Measurements from ENCODE around the gene TMEFF2. TPM values are rescaled to one million over a fixed set of nuclear protein-coding genes. Genes with fewer than 3 reads are reported as not detected.

TMEFF2 gene
- total RNA-seq, 1 experiment from 2014 or later, result 2.2 TPM

DNA sequence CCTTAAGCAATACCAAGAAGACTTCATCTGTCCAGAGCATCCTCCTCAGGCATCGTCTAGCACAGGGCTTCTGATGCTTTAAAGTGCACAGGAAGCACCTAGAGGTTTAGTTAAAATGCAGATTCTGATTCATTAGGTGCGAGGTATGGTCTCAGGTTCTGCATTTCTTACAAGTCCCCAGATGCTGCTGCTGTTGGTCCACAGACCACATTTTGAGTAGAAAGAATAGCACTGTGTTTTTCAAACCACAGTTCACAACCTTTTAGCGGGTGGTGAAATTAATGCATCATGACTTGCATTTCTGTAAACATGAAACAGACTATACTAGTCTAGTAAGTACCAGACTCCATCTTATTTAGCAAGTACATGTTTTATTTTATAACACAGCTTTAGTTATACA lies 134.6 kb downstream of the TMEFF2 start:
- H3K36me3 ChIP-seq, result no peaks in the 10 kb centered on the region
- no peaks in the 10 kb centered on the region for H3K27me3 ChIP-seq
- no peak overlapping the region for H3K4me3 ChIP-seq
- DNase-seq, result no peak
- no peaks in the 10 kb centered on the region for H3K9me3 ChIP-seq

DNA sequence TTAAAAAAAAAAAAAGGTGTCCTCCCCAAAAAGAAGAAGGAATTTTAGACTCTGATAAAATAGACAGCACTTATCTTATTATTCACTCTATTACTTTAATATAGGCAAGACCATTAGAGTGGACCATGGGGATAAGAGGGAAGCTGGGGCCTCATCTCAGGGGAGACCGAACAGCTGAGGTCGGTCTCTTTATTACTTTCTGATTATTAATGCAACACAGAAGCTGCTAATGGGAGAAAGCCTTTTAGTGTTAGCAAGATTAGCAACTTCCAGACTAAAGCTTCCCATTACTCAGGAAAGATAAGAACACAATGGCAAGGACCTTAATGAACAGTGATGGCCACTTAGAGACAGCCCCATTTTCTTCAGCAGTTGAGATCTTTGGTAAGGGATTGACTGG lies 135.5 kb downstream of the TMEFF2 start:
- H3K27me3 ChIP-seq, result no peaks in the 10 kb centered on the region
- no peaks in the 10 kb centered on the region for H3K36me3 ChIP-seq
- H3K9me3 ChIP-seq, result no peaks in the 10 kb centered on the region
- DNase-seq, result no peak
- no peak overlapping the region for H3K4me3 ChIP-seq

DNA sequence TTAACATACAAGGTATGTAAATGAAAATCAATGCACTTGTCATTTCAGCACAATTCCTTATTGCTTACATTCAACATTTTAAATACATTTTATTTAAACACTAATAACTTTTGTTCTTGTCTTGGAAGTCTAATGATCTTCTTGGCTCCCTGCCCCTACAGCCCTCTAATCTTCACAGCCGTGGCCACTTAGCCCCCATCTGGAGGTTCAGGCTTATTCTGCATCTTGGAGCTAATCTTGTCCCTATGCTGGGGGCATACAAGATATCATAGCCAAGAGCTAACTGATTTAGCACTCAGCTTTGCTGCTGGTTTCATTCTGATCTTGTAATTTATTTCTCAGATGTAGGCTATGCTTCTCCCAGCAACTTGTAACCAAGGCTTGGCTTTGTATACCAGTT lies 140.8 kb downstream of the TMEFF2 start:
- no peaks in the 10 kb centered on the region for H3K27me3 ChIP-seq
- no peaks in the 10 kb centered on the region for H3K36me3 ChIP-seq
- H3K9me3 ChIP-seq, result no peaks in the 10 kb centered on the region
- DNase-seq, result no peak
- no peak overlapping the region for H3K4me3 ChIP-seq

DNA sequence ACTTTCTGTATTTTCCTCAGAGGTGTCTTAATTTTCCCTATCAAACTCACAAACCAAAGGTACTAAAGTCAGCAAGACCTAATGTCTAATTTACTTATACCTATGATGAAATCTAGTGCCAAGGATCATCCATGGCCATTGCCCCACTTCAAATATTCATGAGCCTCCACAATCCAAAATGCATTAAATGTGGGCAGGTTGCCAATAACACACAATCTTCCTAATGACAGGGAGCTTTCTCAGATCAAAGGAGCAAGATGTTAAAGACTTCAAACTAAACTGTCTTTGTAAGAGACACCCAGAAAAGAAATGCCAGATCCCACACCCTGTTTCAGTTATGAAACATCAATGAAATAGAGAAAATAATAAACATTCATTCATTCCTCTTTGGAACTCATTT lies 143.2 kb downstream of the TMEFF2 start:
- Histone ChIP-seq H3K36me3 (no peaks in the 10 kb centered on the region), H3K27me3 (no peaks in the 10 kb centered on the region), H3K4me3 (no peak overlapping the region), H3K9me3 (no peaks in the 10 kb centered on the region)
- no peak for DNase-seq

DNA sequence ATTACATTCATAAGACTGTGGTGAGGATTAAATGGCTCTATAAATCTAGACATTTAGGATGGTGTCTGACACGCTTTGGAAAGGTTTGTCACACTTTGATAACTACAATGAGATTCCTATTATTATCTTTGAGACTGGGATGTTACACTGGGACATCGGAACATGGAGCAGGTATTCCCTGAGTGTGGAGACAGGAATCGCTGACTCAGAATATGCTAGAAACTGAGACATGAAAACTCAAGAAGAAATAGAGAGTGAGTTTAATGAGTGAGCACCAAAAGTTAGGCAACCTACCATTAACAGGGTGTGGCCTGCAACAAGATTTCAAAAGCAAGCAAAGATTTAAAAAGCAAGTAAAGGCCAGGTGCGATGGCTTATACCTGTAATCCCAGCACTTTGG lies 145.4 kb downstream of the TMEFF2 start:
- DNase-seq, result no peak
- Histone ChIP-seq H3K9me3 (no peaks in the 10 kb centered on the region), H3K36me3 (no peaks in the 10 kb centered on the region), H3K4me3 (no peak overlapping the region), H3K27me3 (no peaks in the 10 kb centered on the region)

DNA sequence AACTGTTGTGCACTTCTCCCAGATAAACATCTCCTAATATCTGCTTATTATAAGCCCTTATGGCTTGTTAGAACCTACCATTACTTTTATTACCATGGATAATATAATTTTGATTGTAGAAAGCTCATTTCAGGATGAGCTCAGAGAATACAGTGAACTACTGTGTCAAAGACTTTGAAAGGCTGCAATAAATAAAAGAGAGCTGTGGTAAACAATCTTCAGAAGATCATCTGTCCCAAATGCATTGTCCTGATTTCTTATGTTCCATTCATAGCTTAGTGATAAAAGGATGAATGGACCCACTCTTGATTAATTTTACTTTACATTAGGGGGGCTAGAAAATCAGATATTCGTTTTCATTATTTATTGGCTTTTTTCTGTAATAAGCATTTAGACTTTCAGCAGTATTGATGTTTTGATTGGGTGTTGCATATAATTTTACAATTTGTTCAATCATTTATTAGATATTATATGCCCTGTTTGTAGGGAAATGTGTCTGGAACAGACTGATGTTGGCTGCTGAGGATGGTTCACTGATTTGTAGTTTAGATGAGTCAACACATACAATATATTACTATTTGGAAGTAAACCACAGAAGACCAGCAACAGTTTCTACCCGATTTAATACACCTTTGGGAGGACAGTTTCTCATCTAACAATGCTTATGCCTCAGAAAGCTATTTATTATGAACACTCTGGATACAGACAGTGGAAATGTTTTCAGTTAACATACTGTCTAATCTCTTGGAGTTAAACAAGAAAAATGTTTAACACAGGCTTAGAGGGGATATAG lies 147.2 kb downstream of the TMEFF2 start:
- H3K4me3 ChIP-seq, result no peak overlapping the region
- no peak for DNase-seq
- H3K27me3 ChIP-seq, result no peaks in the 10 kb centered on the region

GRCh38 chr2:192044496-192044895 lies 150.2 kb downstream of the TMEFF2 start:
- Histone ChIP-seq H3K4me3 (no peak overlapping the region), H3K27me3 (no peaks in the 10 kb centered on the region), H3K36me3 (no peaks in the 10 kb centered on the region), H3K9me3 (no peaks in the 10 kb centered on the region)
- no peak for DNase-seq

More for the DNA sequence above, 147.2 kb downstream of the TMEFF2 start:
- Histone ChIP-seq H3K9me3 (no peaks in the 10 kb centered on the region), H3K36me3 (no peaks in the 10 kb centered on the region)

- no peaks in the 10 kb centered on the region for H3K27me3 ChIP-seq
- H3K36me3 ChIP-seq, result no peaks in the 10 kb centered on the region
- no peak for DNase-seq
- H3K4me3 ChIP-seq, result no peak overlapping the region
- H3K9me3 ChIP-seq, result no peaks in the 10 kb centered on the region
Measured at GRCh38 chr2:192043216-192043870, 151.4 kb downstream of the TMEFF2 start.

DNA sequence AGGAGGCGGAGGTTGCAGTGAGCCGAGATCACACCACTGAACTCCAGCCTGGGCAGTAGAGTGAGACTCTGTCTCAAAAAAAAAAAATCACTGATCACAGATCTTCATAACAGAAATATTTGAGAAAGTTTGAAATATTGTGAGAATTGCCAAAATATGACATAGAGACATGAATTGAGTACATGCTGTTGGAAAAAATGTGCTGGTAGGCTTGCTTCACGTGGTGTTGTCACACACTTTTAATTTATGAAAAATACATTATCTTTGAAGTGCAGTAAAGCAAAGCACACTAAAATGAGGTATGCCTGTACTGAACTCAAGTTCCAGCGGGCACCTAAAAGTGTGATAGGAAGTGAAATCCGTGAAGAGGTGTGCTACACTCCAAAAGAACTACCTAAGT lies 152.6 kb downstream of the TMEFF2 start:
- Histone ChIP-seq H3K36me3 (no peaks in the 10 kb centered on the region), H3K9me3 (no peaks in the 10 kb centered on the region), H3K27me3 (no peaks in the 10 kb centered on the region), H3K4me3 (no peak overlapping the region)
- DNase-seq, result no peak

GRCh38 chr2:192038110-192038509 lies 156.6 kb downstream of the TMEFF2 start:
- Histone ChIP-seq H3K9me3 (no peaks in the 10 kb centered on the region), H3K27me3 (no peaks in the 10 kb centered on the region), H3K4me3 (no peak overlapping the region), H3K36me3 (no peaks in the 10 kb centered on the region)
- no peak for DNase-seq

GRCh38 chr2:192035731-192036442 lies 158.8 kb downstream of the TMEFF2 start:
- Histone ChIP-seq H3K9me3 (no peaks in the 10 kb centered on the region), H3K27me3 (no peaks in the 10 kb centered on the region), H3K36me3 (no peaks in the 10 kb centered on the region), H3K4me3 (peak overlapping the region; percentile 6; the same call in 1 of the 2 replicates)
- no peak for DNase-seq

GRCh38 chr2:192030856-192031255 lies 163.9 kb downstream of the TMEFF2 start:
- no peak for DNase-seq
- H3K27me3 ChIP-seq, result no peaks in the 10 kb centered on the region
- H3K36me3 ChIP-seq, result no peaks in the 10 kb centered on the region
- no peaks in the 10 kb centered on the region for H3K9me3 ChIP-seq
- H3K4me3 ChIP-seq, result no peak overlapping the region

DNA sequence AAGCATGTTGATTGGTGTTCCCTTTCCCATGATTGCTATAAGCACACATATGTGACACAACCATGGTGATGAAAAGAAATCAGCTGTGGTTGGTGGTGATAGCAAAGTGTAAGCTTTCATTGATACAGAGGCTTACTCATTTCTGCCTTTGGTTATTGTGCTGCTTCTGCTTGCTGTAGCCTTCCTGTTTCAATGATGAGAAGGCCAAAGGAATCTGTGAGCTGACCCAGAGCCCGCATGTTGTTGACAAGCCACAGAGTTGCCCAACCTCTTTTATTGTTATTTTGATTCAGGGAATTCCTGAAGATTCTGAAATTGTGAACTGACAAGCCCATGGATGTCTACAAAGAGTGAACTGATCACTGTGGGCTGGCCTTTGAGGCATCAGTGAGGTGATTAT lies 164.4 kb downstream of the TMEFF2 start:
- H3K4me3 ChIP-seq, result no peak overlapping the region
- no peak for DNase-seq
- H3K27me3 ChIP-seq, result no peaks in the 10 kb centered on the region
- no peaks in the 10 kb centered on the region for H3K36me3 ChIP-seq
- no peaks in the 10 kb centered on the region for H3K9me3 ChIP-seq

DNA sequence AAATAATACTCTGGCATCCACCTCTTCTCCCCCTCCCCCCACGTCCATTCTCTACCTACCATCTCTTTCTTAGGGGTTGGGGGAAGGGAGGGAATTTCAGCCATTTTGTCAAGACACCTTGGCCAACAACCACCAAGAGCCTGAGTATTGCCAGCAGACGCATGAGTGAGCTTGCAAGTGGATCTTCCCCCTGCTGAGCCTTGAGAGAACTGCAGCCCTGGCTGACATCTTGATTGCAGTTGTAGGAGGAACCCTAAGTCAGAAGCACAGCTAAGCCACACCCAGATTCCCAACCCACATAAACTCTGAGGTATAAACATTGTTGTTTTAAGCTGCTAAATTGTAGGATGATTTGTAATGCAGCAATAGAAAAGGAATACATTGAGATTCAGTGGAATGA lies 165.6 kb downstream of the TMEFF2 start:
- H3K27me3 ChIP-seq, result no peaks in the 10 kb centered on the region
- H3K4me3 ChIP-seq, result no peak overlapping the region
- peak; percentile 32 for DNase-seq
- H3K9me3 ChIP-seq, result no peaks in the 10 kb centered on the region
- H3K36me3 ChIP-seq, result no peaks in the 10 kb centered on the region

- no peaks in the 10 kb centered on the region for H3K36me3 ChIP-seq
- no peak overlapping the region for H3K4me3 ChIP-seq
- no peak for DNase-seq
- H3K27me3 ChIP-seq, result no peaks in the 10 kb centered on the region
- no peaks in the 10 kb centered on the region for H3K9me3 ChIP-seq
Measured at GRCh38 chr2:192026825-192027120, 168.0 kb downstream of the TMEFF2 start.

DNA sequence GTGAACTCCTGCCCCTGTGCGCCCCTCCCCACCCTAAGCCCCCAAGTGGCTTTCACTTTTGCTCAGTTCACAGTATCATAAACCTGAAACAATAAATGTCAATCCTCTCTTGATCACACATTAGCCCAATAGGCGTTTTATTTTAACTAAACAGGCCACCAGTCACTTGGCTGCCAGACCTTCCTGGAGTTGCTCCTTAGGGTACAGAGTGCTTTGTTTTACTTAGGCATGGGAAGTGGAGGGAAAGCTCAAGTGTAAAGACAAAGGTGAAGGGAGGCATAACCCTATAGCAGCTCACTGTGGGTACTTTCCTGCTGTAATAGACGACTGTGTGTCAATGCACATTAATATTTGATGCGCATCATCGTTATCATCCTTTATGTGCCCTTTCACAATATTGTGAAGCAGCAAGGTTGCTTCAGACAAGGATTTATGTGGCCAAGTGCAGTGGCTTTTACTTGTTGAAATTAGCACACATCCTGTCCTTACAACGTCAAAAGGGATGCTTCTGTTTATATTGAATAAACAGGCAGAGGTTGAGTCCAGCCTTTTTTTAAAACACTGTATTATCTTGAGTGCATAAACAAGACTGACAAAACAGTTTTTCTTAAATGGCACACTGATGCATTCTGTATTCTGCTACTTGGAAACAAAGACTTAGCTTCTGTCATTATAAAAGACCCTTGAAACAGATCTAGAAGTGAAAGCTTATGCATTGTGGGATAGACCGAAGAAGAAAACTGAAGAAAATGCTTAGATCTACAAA lies 168.5 kb downstream of the TMEFF2 start:
- H3K27me3 ChIP-seq, result no peaks in the 10 kb centered on the region
- H3K36me3 ChIP-seq, result no peaks in the 10 kb centered on the region
- no peak for DNase-seq
- H3K4me3 ChIP-seq, result no peak overlapping the region
- no peaks in the 10 kb centered on the region for H3K9me3 ChIP-seq

- Histone ChIP-seq H3K27me3 (no peaks in the 10 kb centered on the region), H3K36me3 (no peaks in the 10 kb centered on the region), H3K9me3 (no peaks in the 10 kb centered on the region), H3K4me3 (no peak overlapping the region)
- DNase-seq, result no peak
Measured at GRCh38 chr2:192025637-192026036, 169.1 kb downstream of the TMEFF2 start.
